NCI-H460 (cell line): ENCODE results near the gene IL21. TPM values are rescaled to one million over a fixed set of nuclear protein-coding genes. Genes with fewer than 3 reads are reported as not detected.
"Not testable (repeated sequence)": the region's sequence is repeated elsewhere in the genome, so short reads cannot be mapped to it uniquely, and the experiment has no call there.

ENCODE experiments used
- DNase-seq: peaks from one replicate; pipeline ENCODE4 v3.0.0-alpha.2; 2016; ENCODE audit warnings: low read depth; ENCODE audit errors: extremely low read depth
- polyA plus RNA-seq: library from polyadenylated mRNA; depleted of rRNA; stranded (reverse); fragments of >200 nt; gene quantifications from 2 replicates; pipeline ENCODE4 v1.2.3, GENCODE V29; 2014; cell fraction: nucleus; rRNA removed
- total RNA-seq: library from RNA; depleted of rRNA; stranded (reverse); fragments of >200 nt; shearing (Covaris generic); gene quantifications from 2 replicates; pipeline ENCODE4 v1.2.3, GENCODE V29; 2014; rRNA removed

Gene IL21
- not detected in 2 replicates for total RNA-seq
- polyA plus RNA-seq: not detected in 2 replicates

- no peak for DNase-seq
These were observed at the start of gene IL21 for GRCh38 chr4:122621016-122621507. Gene IL21 (minus strand): TSS chr4:122621066. CDS start chr4:122621011, 55 bp downstream.

DNA sequence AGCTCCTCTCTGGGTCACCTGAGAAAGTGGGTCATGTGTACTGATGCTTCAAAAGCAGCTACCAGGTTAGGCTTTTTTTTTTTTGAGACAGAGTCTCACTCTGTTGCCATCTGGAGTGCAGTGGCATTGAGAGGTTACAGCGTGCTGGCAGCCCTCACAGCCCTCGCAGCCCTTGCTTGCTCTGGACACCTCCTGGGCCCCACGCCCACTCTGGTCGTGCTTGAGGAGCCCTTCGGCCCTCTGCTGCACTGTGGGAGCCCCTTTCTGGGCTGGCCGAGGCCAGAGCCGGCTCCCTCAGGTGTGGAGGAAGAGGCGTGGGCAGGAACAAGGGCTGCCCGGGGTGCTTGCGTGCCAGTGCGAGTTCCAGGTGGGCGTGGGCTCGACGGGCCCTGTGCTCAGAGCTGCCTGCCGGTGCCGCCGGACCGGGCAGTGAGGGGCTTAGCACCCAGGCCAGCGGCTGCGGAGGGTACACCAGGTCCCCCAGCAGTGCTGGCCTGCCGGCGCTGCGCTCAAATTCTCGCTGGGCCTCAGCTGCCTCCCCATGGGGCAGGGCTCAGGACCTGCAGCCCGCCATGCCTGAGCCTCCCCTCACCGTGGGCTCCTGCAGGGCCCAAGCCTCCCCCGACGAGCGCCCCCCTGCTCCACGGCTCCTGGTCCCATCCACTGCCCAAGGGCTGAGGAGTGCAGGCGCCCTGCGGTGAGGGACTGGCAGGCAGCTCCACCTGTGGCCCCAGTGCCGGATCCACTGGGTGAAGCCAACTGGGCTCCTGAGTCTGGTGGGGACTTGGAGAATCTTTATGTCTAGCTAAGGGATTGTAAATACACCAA is 49.3 kb upstream of the IL21 start:
- DNase-seq: no peak

DNA sequence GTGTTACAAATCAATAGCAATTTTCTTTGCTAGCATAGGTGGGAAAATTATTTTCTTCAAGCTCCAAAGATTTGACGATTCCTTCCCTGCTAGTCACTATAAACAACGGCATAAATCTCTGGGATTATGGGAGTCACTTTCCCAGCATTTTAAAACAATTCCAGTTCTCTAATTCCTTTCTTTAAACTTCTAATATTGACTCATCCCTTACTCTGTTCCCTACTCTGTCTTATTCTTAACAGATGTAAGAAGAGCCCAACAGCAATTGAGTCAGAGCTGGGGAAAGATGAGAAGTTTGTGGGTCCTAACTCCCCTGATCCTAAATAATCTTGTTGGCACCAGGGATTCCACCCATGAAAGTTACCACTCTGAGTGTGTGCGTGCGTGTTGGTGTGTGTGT is 47.4 kb upstream of the IL21 start:
- DNase-seq: no peak

DNA sequence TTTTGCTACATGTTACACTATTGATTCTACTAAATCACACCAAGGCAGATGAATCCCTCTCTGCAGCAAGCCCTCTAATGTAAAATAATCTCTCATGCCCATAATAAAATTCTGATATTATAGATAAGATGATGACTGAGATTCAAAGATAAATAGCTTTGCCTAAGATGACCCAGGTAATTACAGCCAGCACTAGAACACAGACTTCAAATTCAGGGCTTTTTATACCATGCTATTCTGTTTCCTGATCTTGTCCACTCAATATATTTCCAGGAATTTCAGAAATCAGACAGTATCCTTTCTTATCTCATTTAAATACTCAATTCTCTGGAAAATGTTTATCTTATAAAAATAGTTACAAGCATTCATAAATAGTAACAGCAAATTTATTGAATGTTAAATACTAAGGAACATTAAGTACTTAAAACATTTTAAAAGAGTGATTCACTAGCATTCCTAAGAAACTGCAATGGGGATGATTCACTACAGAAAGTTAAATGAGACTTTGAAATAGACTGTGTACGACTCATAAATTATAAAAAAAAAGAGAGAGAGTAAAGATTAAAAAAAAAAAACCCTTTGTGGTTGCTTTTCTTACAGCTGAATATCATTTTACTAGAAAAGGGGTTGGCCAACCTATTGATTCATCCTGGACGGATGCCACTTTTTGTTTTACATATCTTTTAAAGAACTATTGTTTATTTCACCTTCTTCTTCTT is 45.8 kb upstream of the IL21 start:
- DNase-seq: no peak

- no peak for DNase-seq
These were observed 44.5 kb upstream of the IL21 start for GRCh38 chr4:122665161-122665929.

GRCh38 chr4:122663814-122664610 is 43.1 kb upstream of the IL21 start:
- no peak for DNase-seq

DNA sequence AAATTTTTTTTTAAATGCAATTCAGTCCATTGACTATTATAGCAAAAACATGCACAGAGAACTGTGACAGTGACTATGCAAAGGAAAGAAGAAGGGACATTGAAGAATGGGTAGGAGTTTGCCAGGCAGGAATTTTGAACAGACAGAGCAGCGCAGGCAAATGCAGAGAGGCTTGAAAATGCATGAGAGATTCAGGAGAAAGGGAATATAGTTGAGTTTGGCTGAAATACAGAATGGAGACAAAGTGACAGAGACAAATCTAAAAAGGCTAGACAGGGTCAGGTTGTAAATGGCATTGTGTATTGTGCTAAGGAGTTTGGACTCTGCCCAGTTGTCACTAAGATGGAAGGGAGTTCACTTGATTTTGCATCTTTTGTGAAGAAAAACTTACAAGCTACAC is 42.4 kb upstream of the IL21 start:
- no peak for DNase-seq

DNA sequence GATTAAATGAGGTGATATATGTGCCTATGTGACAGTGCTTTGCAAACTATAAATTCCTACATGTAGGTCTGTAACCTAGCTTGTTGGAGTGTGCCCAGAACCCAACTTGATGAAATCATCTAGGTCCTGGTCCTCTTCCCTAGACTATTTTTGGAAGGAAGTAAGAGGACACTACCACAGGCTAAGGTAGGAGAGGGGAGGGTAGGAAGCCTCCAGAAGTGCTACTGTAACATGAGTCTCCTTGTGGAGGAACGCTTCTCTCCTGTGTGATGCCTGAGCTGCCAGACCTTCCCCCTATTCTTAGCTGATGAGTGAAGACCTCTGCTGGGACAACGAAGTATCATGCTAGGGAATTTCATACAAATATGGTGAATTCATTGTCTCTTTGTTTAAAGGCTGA is 41.8 kb upstream of the IL21 start:
- DNase-seq: no peak

DNA sequence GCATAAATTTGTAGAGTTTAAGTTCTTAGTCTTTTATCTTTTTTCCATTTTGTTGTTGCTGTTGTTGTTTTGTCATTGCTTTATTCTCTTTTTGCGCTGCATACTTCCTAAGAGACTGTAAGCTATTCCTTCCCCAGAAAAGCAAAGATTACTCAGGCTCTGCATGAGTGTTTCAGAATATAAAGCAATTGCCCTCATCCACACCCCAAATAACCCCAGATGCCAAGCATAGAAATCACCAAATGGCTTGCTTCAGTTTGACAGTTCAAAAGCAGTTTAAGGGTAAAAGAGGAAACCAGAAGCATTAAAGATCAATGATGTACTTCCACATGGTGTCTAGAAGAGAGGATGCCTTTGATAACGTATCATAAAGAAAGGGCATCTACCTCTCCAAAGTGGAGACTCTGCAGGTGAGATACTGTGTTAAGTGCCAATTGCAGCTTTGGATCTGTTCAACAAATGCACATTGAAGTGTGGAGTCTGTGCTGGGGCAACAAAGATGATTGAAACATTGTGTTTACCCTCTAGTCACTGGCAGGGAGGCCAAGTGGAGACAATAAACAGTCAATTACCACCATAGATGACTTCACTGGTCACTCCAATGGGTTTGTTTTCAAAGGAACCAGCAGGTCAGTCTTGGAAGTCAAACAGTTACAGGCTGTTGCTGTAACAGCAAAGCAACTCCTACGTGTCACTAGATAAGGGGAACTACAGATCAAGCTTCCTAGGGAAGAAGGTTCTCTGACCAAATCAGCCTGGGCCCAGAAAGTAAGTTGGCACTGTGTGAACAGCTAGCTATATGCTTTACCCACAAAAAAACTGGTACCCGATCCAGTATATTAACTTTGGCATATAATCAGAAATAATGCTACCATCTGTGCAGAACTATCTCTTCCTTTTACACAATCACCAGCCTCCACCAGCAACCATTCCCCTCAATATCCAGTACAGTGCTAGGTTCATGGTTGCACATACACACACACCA is 40.6 kb upstream of the IL21 start:
- no peak for DNase-seq

DNA sequence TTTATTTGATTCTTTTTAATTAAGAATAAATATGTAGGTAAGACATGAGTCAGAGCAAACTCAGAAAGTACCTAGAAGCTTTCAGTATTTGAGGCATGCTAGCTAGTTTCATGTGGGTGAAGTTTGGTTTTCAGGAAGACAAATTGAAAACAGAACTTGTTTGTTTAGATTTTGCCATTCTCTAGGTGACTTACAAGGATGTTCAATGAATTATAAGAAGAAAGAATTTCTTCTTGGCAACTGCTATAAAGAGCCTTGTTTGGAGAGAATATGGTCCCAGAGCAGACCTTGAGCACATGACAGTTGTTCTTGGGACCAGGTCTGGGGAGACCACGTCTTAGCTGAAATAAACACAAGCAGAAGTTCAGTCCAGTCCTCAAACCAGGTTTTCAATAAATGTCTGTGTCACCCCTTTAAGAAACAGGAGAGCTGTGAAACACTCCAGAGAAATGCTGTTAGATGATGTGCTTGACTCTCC is 38.0 kb upstream of the IL21 start:
- DNase-seq: no peak

DNA sequence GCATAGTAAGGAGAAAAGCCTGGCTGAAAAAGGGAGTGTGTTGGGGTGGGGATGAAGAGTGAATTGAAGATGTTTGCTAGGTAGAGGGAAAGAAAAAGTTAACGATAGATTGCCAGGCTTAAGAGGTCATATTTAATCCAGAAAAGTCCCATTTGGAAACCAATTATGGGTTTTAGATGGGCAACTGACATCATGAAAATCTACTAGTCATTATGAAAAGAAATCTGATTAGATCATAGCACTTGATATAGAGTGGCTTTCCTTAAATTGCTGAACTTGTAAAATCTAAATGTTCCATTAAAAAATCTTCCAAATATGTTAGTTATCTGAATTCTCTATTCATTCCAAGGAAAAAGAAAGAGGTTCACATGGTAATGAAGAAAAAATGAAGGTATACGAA is 37.5 kb upstream of the IL21 start:
- DNase-seq: no peak

DNA sequence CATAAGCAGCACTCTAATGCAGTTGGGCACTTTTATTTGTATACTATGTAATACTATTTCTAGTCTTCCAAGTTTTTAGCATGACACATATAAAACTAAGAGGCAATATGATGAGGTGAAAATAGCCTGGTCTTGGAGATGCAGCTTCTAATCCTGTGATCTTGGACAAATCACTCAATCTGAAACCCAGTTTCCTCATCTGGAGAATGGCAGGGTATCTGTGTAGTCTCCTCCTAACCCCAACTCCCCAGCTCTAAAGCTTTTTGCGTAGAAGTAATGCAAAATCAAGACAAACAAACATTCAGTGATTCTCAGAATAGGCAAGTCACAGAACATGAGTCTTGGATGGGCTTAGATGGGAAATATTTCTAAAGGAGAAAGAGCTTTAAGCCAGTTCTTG is 36.7 kb upstream of the IL21 start:
- DNase-seq: no peak

DNA sequence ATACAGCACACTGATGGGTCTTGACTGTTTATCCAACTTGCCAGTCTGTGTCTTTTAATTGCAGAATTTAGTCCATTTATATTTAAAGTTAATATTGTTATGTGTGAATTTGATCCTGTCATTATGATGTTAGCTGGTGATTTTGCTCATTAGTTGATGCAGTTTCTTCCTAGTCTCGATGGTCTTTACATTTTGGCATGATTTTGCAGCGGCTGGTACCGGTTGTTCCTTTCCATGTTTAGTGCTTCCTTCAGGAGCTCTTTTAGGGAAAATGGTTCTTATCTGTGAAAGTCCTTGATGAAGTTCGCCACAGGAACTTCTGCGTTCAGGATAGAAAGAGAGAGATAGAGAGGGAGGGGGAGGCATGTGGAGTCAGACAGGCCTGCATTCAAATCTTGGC is 35.7 kb upstream of the IL21 start:
- DNase-seq: not testable (repeated sequence)

DNA sequence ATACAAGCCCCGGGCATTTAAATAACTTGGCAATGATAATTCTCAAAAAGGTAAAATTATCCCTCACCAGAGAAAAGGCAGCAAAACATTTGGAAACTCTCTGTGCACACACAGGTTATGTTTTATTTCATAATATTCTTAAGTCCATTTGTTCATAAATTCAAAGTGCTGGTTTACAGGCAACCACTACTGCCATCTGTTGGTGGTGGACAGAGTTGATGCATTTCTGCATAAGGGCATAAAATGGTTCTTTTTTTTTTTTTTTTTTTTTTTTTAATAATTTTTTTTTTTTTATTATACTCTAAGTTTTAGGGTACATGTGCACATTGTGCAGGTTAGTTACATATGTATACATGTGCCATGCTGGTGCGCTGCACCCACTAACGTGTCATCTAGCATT is 31.5 kb upstream of the IL21 start:
- DNase-seq: peak; percentile 8

GRCh38 chr4:122650148-122650547 is 29.3 kb upstream of the IL21 start:
- DNase-seq: no peak

DNA sequence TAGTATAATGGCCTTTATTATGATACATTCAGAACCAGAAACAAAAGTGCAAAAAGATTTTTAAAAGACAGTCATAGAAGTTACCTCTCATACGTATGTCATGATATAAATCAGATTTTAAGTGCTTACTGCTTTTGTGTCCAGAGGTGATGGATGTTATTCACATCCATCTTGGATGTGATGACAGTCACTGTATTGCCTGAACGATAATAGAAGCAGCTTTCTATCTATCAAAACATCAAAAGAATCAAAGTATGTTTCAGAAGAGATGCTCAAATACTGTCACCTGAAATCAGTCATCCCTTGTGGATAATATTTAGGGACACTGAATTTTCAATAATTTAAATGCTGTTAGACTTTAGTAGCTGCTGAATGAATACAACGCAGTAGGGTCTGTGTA is 26.8 kb upstream of the IL21 start:
- no peak for DNase-seq

- DNase-seq: no peak
These were observed 22.4 kb upstream of the IL21 start for GRCh38 chr4:122643257-122643656.

- DNase-seq: no peak
These were observed 18.3 kb upstream of the IL21 start for GRCh38 chr4:122639181-122639580.

GRCh38 chr4:122636697-122637096 is 15.8 kb upstream of the IL21 start:
- no peak for DNase-seq
